ENCODE measurements around the gene IGSF3.
"Not testable (repeated sequence)": the region's sequence is repeated elsewhere in the genome, so short reads cannot be mapped to it uniquely, and the experiment has no call there.

Gene IGSF3

DNA sequence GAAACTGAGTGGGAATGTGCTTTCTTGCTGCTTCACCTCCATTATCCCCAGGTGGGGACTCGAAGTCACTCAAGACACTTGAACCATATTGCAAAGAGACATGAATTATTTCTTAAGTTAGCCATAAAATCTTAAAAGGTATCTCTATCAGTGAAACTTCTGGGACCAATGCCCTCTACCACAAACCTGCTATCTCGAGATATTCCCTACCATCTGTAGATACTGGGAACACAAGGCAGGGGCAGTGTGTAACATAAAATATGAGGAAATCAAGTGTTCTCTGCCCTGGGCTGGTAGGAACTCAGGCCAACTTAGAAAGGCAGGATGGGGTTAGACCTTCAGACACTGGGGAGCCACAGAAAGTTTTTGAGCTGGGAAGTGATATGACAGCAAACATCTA, 95.4 kb downstream of the IGSF3 start:
- no peak for DNase-seq

DNA sequence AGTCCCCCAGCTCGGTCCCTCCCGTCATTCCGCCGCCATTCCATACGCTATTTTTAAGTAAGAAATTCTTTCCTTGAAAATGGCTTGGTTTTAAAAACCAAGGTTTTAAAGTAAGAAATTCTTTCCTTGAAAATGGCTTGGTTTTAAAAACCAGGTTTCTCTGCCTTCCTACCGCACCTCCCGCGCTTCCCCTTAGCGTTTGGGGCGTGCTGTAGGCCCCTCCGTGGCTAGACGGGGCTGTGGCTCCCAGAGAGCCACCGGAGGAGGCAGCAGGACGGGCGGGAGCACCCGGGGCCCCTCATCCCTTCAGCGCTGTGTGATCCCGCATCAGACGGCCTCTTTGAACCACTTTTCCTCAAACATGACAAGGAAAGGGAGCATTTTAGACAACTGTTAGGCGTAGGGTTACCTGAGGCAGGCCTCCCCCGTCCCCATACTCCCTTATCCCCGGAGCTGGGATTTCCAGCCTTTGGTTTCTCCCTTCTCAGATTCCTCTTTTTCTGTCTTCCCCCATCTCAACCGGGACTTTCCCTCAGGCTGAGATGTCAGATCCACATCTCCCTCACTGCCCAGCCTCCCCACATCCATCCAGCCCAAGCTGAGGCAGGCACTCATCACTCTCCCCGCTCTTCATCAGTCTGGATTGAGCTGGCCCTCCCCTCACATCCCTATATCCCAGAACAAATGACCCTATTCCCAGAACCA, 96.2 kb downstream of the IGSF3 start:
- DNase-seq = peak; percentile 57

DNA sequence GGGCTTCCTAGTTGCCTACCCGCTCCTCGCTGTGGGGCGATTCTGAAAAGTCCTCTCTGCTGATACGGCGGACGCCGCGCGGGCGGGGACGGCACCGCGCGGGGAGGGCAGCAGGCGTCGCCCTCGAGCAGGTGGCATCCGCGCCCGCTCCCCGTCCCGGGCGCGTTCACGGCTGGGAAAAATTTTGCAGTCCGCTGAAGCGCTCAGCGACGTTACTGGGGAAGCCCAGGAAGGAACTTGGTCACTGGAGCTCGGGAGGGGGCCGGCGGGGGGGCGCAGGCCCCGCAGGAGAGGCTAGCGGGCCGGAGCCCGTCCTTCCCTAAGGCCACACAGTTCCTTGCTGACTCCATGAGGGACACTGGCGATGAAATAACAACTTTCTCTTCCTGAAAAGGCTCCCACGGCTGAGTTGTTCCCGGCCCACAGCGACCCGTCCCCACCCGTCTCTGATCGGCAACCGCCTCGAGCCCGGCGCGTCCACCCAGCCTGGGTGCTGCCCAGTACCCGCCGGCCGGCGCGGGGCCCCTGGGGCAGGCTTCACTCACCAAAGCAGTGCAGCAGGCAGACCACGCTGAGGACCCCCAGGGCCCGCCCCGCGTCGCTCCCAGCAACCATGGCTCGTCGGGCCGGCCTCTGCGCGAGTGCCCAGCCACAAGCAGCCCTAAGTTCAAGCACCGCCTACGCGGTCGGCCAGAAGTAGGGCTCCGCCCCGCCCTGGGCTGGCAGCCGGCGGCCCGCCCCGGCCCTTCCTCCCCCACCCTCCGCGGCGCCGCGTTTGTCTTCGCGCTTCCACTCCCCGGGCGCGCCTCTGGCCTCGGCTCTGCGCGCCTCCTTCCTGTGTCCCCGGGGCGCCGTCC, 96.9 kb downstream of the IGSF3 start, which contains the start of gene CD58:
CD58 (minus strand) TSS at position 669 of the 857 bp plus-strand sequence; CDS start at position 615, 54 bp downstream.
- DNase-seq = peak; percentile 80

DNA sequence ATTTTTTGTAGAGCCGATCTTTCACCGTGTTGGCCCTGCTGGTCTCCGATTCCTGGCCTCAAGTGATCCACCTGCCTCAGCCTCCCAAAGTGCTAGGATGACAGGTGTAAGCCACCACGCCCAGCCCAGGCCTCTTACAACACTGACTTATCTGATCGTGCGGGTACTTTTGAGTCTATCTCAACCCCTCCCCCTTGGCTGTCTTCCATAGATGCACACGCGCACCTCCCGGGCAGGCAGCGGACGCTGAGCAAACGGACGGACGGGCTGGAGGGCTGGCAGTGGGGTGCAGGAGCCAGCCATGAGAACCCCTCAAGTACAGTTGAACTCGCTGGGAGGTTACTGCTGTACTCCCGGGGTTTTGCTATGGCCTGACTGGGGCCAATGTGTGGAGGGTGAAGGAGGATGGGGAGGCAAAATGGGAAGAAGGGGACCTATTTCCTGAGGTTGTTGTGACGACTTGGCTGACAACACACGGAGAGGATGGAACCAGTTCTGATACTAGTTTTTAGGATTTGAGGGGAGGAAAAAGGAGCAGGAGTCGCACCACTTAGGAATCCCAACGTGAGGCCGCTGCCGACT, 97.7 kb downstream of the IGSF3 start:
- no peak for DNase-seq

DNA sequence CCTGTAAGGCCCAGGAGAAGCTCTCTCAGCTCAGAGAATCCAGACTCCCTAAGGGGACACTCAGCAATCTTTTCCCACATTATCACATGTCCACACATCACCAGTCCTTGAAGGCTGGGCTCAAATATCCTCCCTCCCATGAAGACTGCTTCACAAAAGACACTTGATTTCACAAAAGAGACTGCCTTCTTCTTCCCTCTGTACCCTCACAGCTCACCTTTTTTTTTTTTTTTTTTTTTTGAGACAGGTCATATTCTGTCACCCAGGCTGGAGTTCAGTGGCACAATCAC, 98.2 kb downstream of the IGSF3 start:
- no peak for DNase-seq

DNA sequence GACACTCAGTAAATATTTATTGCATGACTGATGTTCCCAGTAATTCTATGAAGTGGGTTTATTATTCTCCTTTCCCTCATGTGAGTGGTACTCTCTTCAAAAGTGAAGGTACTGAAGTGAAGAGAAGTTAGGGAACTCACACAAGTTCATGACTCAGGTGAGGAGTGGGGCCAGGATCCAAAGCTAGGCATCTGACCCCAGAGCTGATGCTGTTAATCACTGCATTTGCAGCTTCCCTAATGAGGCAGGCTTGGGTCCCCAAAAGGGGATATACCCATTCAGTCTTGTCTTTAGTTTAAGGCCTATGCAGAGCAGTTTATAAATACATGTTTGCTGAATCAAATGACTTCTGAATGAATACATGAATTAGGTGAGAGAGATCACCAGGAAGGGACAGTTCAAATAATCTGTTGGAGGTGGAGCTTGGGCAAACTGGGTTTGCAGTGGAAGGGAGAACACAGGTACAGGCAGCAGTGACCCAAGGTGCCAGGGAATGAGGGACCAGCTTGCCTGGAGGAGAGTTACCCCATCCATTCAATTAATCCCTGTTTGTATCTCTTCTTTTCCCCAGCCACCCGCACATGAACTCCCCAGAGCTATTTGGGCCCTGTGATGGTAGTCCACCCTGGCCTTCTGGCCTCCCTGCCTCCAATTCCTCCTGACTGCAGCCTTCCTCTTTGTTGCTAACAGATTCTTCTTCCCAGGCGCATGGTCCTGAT, 98.7 kb downstream of the IGSF3 start:
- DNase-seq = no peak

DNA sequence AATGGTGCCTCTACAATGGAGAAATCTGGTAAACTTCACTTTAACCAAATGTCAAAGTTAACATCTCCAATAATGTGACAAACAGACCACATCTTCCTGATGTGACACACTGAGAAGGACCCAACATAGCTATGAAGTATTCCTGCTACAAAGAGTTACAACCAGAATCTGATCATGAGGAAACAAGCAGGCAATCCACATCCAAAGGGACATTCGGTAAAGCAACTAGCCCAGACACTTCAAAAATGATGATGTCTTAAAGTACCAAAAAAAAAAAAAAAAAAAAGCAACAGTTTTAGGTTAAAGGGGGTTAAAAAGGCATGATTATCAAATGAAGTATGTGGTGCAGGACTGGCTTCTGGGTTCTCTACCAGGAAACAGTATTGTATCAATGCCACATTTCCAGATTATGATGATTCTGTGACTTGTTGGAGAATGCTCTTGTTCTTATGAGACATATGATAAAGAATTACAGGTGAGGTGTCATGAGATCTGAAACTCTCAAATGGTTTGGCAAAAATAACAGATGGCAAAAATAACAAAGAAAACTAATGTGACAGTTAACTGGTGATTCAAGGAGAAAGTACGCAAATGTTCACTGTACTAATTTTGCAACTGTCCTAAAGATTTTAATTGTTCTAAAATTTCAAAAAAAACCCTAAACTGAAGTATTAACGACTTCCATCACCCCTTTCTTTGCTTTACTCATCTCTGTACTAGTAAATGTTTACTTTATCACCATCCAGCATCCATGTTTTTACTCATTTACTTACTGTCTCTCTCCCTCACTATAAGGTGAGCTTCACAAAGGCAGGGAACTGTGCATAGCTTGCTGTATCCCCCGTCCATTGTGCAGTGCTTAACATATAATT, 99.5 kb downstream of the IGSF3 start:
- no peak for DNase-seq

DNA sequence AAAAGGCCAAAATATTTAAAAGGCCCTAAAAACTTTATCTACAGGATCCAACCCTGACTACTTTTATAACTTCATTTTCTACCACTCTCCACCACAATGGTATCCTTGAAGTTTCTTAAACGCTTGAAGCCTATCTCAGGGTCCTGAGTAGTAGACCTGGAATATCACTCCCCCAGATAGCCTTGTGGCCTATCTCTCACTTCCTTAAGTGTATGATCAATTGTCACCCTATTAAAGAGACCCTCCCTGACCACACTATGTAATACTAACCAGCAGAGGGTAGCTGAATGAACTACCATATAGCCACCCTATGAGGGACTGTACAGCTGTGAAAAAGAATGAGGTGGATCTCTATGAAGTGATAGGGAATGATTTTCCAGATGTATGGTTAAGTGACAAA, 102.3 kb downstream of the IGSF3 start:
- no peak for DNase-seq

DNA sequence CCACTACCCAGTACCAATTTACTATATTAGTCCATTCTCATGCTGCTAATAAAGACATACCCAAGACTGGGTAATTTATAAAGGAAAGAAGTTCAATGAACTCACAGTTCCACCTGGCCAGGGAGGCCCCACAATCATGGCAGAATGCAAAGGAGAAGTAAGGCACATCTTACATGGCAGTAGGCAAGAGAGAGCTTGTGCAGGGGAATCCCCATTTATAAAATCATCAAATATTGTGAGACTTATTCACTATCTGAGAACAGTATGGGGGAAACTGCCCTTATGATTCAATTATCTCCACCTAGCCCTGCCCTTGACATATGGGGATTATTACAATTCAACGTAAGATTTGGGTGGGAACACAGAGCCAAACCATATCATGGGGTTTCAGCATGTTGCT, 103.1 kb downstream of the IGSF3 start:
- no peak for DNase-seq

DNA sequence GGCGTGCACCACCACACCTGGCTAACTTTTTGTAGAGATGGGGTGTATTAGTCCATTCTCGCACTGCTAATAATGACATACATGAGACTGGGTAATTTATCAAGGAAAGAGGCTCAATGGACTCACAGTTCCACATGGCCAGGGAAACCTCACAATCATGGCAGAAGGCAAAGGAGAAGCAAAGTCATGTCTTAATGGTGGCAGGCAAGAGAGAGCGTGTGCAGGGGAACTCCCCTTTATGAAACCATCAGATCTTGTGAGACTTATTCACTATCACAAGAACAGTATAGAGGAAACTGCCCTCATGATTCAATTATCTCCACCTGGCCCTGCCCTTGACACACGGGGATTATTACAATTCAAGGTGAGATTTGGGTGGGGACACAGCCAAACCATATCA, 105.1 kb downstream of the IGSF3 start:
- not testable (repeated sequence) for DNase-seq

DNA sequence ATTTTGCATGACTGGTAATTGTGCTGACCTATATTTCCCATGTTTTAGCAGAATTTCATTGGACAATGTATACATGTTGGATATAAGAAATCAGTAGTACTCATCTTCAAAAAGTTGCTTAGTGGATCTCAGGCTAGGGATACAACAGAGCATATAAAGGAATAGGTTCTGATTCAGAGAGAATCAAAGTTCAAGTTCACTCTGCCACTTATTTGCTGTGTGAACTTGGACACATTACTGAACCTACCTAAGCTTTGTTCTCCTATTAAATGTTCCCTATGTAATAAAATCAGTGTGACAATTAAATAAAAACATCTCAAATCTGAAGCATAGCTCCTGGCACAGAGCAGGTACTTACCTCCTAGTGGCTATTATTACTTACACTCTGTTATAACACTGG, 106.0 kb downstream of the IGSF3 start:
- DNase-seq = no peak

DNA sequence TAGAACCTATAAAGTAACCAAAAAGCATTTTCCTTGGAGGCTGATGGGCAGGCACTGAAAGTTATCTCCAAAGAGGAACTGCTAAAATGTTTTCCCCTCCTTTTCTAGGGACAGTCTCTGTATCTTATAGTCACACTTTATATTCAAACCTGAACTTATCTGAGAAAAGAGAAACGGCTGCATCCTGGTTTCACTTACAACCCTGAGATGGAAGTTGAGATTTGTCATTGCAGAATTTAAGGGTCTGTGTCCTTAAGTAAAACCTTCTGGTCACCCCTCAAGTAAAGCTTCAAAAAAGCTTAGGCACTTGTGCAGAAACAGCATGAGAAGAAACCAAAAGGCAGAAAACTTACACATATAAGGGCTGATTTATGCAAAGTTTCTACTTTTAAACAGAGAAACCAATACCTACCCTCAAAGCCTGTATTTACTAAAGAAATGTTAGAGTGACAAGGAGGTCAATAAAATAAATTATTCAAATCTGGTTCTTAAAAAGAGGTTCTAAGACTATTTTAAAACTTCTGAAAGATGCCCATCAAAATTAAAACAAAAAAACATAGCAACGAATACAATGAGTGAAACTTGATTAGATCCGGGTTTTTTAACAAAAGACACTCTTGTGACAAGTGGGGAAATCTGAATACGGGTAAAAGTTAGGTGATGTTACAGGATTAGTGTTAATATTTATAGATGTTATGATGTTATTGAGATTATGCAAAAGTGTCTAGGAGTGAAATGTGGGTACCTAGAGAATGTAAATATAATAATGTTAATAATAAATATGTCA, 106.6 kb downstream of the IGSF3 start:
- no peak for DNase-seq

DNA sequence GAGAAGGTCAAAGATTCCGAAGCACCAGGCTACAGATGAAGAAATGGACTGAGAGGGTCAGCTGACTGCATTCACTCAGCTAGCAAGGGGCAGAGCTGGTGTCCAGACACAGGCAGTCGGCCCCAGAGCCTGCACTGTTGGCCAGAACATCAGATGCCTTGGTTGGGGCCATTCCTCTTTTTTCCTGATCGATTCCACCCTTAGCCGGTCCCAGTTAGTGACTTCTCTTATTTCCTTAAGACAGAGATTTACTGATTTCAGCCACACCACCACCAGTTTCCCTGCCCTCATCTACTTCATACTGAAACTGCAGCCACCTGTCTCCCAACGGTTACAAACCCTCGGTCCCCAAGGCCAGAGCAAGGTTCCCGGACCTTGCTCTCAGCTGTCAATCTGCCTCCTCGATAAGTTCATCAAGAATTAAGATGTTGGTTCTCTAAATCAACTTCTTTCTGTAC, 108.2 kb downstream of the IGSF3 start:
- DNase-seq = no peak

DNA sequence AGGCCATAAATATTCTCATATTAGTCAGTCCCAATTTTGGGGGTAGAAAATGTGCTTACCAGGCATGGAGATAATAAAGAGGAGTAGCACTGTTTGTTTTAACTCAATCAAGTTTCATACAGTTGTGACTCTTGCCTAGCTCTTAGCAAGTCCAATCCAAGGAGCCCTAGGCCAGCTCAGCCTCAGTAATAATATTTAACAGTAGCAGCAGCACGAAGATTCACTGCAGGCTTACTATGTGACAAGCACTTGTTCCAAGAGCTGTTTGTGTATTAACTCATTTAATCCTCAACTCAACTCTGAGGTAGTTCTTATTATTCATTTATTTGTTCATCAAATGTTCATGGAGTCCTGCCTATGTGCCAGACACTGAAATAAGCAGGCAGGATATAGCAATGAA, 109.0 kb downstream of the IGSF3 start:
- DNase-seq = no peak

DNA sequence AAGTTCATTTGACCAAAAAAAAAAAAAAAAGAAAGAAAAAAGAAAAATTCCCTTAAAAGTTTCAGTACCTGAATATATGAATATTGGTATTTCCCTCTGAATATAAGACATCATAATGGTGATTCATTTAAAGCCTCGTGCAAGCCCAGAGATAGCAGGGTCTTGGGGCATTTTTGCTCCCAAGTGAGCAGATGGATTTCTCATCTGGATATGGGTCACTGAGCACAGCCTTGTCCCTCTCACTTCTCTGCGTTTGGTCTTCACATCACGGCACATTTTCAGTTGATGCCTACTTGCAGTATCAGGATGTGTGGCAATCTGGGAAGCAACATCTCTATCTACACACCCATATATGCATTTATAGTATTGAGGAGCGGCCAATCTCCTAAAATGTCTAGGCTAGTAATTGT, 109.4 kb downstream of the IGSF3 start:
- DNase-seq = no peak

DNA sequence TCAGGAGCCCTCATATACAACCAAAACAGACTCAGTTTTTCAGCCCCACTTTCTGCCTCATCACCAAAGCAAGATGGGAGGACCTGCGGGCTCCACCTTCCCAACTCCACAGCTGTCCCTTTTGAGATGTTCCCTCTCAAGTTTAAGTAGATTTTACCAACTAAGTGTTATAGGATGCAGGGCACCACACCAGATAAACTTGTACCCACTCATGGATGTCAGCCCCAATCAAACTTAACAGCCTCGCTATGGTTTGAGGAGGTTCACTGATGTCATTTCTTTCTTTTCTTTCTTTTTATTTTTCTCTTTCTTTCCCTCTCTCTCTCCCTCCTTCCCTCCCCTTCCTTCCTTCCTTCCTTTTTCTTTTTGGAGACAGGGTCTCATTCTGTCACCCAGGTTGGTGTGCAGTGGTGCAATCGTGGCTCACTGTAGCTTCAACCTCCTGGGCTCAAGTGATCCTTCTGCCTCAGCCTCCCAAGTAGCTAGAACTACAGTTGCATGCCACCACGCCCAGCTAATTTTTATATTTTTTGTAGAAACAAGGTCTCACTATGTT, 110.1 kb downstream of the IGSF3 start:
- DNase-seq = no peak

DNA sequence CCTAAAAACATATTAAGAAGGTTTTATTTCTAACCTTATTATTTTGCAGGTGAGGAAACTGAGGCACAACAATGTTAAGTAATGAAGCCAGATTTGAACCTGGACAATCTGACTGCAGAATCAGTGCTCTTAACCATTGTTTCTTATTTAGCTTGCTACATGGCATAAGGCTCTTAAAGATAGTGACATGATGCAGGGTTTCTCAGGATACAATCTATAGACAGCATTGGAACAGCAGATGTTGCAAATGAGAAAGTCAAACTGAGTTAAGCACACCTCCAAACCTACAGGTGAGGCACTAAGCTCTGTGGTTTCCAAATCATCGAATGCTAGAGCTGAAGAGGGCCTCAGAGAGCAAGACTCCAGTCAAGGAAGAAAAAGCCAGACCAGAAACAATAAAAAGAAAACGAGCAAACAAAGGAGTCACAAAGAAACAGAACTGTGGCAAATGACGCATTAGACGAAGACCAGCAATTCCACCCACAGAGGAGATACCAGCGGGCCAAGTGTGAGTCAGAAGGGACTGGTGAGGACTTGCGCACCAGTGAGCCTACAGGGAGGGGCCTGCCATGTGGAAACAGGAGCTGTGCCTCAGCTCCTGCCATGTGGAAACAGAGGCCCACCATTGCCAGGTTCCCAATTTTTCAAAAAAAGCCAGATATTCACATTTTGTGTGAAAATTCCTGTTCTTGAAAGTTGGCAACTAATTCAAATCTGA, 111.1 kb downstream of the IGSF3 start:
- DNase-seq = no peak

DNA sequence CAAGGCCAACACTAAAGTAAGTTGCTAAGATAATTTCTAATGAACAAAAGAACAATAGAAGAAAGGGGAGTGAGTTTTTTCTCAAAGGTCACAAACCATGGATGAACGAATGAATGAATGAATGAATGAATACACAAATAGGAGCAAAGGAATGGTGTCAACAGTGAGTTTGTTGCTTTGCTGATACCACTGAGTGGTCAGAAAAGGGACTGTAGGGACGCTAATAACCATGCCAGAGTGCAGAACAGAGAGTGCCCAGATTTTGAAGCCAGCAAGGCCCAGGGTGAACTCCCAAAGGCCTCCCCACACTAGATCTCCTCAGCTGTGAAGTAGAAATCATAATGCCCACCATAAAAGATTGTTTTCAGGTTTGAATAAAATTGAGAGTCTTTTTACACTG, 112.6 kb downstream of the IGSF3 start:
- no peak for DNase-seq

DNA sequence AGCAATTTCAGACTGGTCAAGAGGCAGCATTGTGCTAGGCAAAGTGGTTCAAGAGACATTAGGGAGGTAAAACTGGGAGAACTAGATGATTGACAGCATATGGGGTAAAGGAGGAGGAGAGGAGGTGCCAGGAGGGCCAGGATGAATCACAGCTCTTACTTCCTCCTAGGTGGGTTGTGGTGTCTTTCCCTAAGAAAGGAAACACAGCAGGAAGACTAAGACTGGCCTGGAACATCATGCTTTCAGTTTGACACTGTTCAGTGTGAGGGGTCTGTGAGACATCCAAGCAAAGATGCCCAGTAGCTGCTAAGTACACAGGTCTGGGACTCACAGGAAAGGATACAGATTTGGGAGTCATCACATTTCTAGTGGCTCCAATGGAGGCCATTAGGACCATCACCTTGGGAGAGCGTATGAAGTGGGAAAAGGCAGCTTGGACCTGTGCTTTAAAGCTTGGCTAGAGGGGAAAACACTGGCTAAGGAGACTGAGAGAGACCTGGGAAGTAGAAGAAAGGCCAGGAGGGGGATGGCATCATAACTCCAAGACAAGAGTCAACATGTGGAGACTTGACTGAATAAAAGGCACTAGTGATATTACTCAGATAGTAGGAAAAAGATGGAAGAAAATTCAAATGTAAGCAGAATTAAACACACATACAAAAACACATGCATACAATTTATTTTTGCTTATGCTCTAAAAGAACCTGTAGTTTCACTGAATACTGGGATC, 114.0 kb downstream of the IGSF3 start:
- DNase-seq = no peak

All from NCI-H1105 treated with DMSO at 0.1 percent for 48 hours (cell line).